Activated B cell treated with CpG ODN at 0.5 μM for 24 hours (primary cell): ENCODE measurements around the gene EGFR. TPM values are rescaled to one million over a fixed set of nuclear protein-coding genes. Genes with fewer than 3 reads are reported as not detected.

Experiments used
- ATAC-seq: fragments of 200-7000 bp; cut with Tn5 transposase; one replicate; pipeline ENCODE4 v1.10.0; 2021; ENCODE audit warnings: low read depth, mild to moderate bottlenecking, moderate library complexity
- CTCF ChIA-PET: fragments of 350-600 bp; sonication (Branson Sonifier 250); formaldehyde crosslinking; loops from one replicate; lab custom pipeline; 2021; ENCODE audit warnings: antibody characterized with exemption; lab: Charles Lee
- POLR2A ChIA-PET: fragments of 350-600 bp; sonication (Branson Sonifier 250); formaldehyde crosslinking; loops from one replicate; lab custom pipeline; 2021; ENCODE audit warnings: antibody characterized with exemption; lab: Charles Lee
- DNase-seq: peaks from one replicate; pipeline ENCODE4 v3.0.0; 2022
- H3K27ac Mint-ChIP-seq: one replicate; pipeline ENCODE4 v1.8.0; 2020; ENCODE audit warnings: mixed read lengths
- H3K27me3 Mint-ChIP-seq: one replicate; pipeline ENCODE4 v1.8.0; 2021; ENCODE audit warnings: mixed read lengths
- H3K36me3 Mint-ChIP-seq: one replicate; pipeline ENCODE4 v1.8.0; 2021; ENCODE audit warnings: low read depth, mixed read lengths
- H3K4me1 Mint-ChIP-seq: one replicate; pipeline ENCODE4 v1.8.0; 2021; ENCODE audit warnings: mixed read lengths
- H3K4me3 Mint-ChIP-seq: one replicate; pipeline ENCODE4 v1.8.0; 2020; ENCODE audit warnings: mild to moderate bottlenecking, mixed read lengths
- H3K9me3 Mint-ChIP-seq: one replicate; pipeline ENCODE4 v1.8.0; 2020; ENCODE audit warnings: mixed read lengths
- intact Hi-C: fragments of 100-400 bp; cut with micrococcal nuclease; formaldehyde crosslinking; loops from one replicate; pipeline ENCODE4 v1.15.1; 2024
- total RNA-seq: library from RNA; stranded (reverse); gene quantifications from 2 replicates; pipeline ENCODE4 v1.2.3, GENCODE V29; 2022
- TF ChIP-seq, protein P1 (sequence below): fragments of 200-600 bp; IDR thresholded peaks from one replicate; pipeline ENCODE4 v1.8.0; 2022; ENCODE audit warnings: antibody characterized with exemption, mild to moderate bottlenecking

Gene EGFR
- total RNA-seq, 1 donor from 2014 or later, result not detected

DNA sequence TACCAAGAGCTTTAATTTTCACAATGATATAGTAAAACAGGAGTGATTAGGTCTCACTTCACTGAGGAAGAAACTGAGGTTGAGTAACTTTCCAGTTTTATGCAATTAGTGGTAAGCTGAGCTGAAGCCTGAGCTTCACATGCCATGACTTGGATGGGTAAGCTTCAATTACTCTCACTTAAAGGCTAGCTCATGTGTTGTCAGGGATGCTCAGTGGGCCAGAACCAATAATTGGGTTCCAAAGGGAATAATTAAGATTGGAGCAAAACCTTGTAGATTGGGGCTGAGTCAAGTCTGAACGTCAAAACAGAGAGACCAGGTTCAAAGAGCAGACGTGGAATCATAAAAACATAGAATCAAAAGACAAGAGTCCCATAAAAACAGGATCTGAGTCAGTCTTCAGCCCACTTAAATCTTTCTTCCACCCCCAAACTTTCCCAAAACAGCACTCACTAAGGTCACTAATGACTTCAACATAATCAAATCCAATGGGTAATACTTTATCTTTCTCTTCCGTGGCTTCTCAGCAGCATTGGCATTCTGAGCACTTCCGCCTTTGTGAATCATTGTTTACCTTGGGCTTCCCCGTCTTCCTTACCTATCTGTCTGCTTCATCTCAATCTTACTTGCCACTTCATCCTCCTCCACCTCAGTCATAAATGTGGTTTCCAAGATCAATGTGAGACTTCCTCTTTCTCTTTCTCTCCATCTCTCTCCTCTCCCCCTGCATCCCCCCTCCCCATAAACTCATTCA, 23.0 kb upstream of the EGFR start:
- DNase-seq (no peak), ATAC-seq (no peak)
- CTCF ChIA-PET, result no interaction called here
- TF ChIP-seq, protein P1, sequence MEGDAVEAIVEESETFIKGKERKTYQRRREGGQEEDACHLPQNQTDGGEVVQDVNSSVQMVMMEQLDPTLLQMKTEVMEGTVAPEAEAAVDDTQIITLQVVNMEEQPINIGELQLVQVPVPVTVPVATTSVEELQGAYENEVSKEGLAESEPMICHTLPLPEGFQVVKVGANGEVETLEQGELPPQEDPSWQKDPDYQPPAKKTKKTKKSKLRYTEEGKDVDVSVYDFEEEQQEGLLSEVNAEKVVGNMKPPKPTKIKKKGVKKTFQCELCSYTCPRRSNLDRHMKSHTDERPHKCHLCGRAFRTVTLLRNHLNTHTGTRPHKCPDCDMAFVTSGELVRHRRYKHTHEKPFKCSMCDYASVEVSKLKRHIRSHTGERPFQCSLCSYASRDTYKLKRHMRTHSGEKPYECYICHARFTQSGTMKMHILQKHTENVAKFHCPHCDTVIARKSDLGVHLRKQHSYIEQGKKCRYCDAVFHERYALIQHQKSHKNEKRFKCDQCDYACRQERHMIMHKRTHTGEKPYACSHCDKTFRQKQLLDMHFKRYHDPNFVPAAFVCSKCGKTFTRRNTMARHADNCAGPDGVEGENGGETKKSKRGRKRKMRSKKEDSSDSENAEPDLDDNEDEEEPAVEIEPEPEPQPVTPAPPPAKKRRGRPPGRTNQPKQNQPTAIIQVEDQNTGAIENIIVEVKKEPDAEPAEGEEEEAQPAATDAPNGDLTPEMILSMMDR, result no peak
- Mint-ChIP-seq H3K27ac (no peak overlapping the region), H3K36me3 (no peaks in the 10 kb centered on the region), H3K9me3 (no peaks in the 10 kb centered on the region), H3K4me1 (no peaks in the 10 kb centered on the region), H3K4me3 (no peak overlapping the region), H3K27me3 (peaks cover 2% of the 10 kb centered on the region)
- POLR2A ChIA-PET, result interaction anchor here (0.8 kb wide), 1 partner anchor 26 kb away, joined by 5 read pairs; no protein-coding TSS in a partner anchor
- intact Hi-C loops, result no loop called here

DNA sequence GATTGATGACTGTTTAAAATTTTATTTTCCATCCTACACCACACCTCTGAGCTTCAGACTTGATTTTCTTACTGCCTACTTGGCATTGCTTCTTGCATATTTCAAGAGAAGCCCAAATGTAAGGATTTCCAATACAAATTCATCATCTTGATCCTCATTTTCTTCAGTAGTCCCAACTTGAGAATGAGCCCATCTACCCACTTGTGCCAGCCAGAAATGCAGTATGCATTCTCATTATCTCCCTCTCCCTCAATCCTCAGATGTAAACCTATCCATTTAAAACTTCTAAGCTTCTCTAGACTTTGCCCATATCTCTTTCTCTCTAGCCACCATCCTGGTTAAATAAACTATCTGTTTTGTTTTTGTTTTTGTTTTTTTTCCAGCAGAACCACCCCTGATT, 22.4 kb upstream of the EGFR start:
- no peaks in the 10 kb centered on the region for H3K36me3 Mint-ChIP-seq
- H3K4me3 Mint-ChIP-seq, result no peak overlapping the region
- no peaks in the 10 kb centered on the region for H3K9me3 Mint-ChIP-seq
- ATAC-seq (no peak), DNase-seq (no peak)
- TF ChIP-seq, protein P1, result no peak
- no peaks in the 10 kb centered on the region for H3K4me1 Mint-ChIP-seq
- peaks cover 2% of the 10 kb centered on the region for H3K27me3 Mint-ChIP-seq
- ChIA-PET POLR2A (interaction anchor here (0.8 kb wide), 1 partner anchor 26 kb away, joined by 5 read pairs; no protein-coding TSS in a partner anchor), CTCF (no interaction called here)
- no peak overlapping the region for H3K27ac Mint-ChIP-seq
- intact Hi-C loops, result no loop called here

GRCh38 chr7:55004579-55004978, 14.2 kb upstream of the EGFR start:
- Mint-ChIP-seq H3K27ac (no peak overlapping the region), H3K36me3 (no peaks in the 10 kb centered on the region), H3K4me1 (no peaks in the 10 kb centered on the region), H3K27me3 (peaks cover 13% of the 10 kb centered on the region), H3K9me3 (no peaks in the 10 kb centered on the region), H3K4me3 (no peak overlapping the region)
- ChIA-PET CTCF (no interaction called here), POLR2A (no interaction called here)
- no peak for ATAC-seq
- TF ChIP-seq, protein P1, result no peak
- intact Hi-C loops, result no loop called here
- no peak for DNase-seq

- H3K27me3 Mint-ChIP-seq, result peaks cover 11% of the 10 kb centered on the region
- TF ChIP-seq, protein P1, result no peak
- no peaks in the 10 kb centered on the region for H3K9me3 Mint-ChIP-seq
- no peaks in the 10 kb centered on the region for H3K36me3 Mint-ChIP-seq
- DNase-seq, result no peak
- intact Hi-C loops, result no loop called here
- ChIA-PET POLR2A (no interaction called here), CTCF (no interaction called here)
- H3K27ac Mint-ChIP-seq, result no peak overlapping the region
- H3K4me1 Mint-ChIP-seq, result no peaks in the 10 kb centered on the region
- no peak for ATAC-seq
- no peak overlapping the region for H3K4me3 Mint-ChIP-seq
These were observed 13.5 kb upstream of the EGFR start for GRCh38 chr7:55005241-55005851.

DNA sequence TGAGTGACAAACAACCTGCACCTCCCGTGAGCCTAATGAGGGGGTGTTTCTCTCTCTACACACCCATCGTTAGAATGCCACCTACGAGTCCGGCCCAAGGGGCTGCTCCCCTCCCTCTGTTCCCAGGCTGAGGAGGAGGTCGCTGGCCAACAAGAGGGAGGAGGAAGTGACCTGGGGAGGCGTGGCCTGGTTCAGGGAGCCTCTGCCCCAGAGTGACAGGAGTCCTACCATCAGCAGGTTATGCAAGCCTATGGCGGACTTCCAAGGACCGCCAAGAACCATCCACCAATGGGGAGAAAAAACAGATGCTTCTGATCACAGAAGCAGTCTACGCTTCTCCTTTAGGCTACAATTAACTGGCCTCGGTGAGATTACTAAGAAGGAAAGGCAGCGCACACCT, 12.3 kb upstream of the EGFR start:
- no peaks in the 10 kb centered on the region for H3K4me1 Mint-ChIP-seq
- no peaks in the 10 kb centered on the region for H3K9me3 Mint-ChIP-seq
- intact Hi-C loops, result no loop called here
- H3K27me3 Mint-ChIP-seq, result peaks cover 11% of the 10 kb centered on the region
- DNase-seq, result no peak
- no peaks in the 10 kb centered on the region for H3K36me3 Mint-ChIP-seq
- TF ChIP-seq, protein P1, result no peak
- no peak for ATAC-seq
- ChIA-PET POLR2A (no interaction called here), CTCF (no interaction called here)
- no peak overlapping the region for H3K4me3 Mint-ChIP-seq
- no peak overlapping the region for H3K27ac Mint-ChIP-seq
